KMS-11 (cell line): ENCODE measurements around the gene CXCL14.

Source experiments
- H2AFZ ChIP-seq: fragments of 200-600 bp; sonication (generic); 2 replicates; pipeline ENCODE4 v1.6.1; 2016; ENCODE audit warnings: antibody characterized with exemption, mixed run types, low read depth
- H3K27ac ChIP-seq: fragments of 200-600 bp; sonication (generic); 2 replicates; pipeline ENCODE4 v1.6.1; 2016; ENCODE audit warnings: mild to moderate bottlenecking, mixed run types
- H3K27me3 ChIP-seq: fragments of 200-600 bp; sonication (generic); 2 replicates; pipeline ENCODE4 v1.6.1; 2017; ENCODE audit warnings: mild to moderate bottlenecking, low read depth, mixed run types, moderate library complexity; ENCODE audit not compliant: insufficient read depth
- H3K36me3 ChIP-seq: fragments of 200-600 bp; sonication (generic); 2 replicates; pipeline ENCODE4 v1.6.1; 2017; ENCODE audit warnings: mild to moderate bottlenecking, mixed run types; ENCODE audit not compliant: insufficient read depth
- H3K4me1 ChIP-seq: fragments of 200-600 bp; sonication (generic); 2 replicates; pipeline ENCODE4 v1.6.1; 2016; ENCODE audit warnings: mild to moderate bottlenecking, low read depth, mixed run types; ENCODE audit not compliant: poor library complexity, severe bottlenecking
- H3K4me2 ChIP-seq: fragments of 200-600 bp; sonication (generic); 2 replicates; pipeline ENCODE4 v1.7.0; 2016; ENCODE audit warnings: mild to moderate bottlenecking, mixed run types
- H3K4me3 ChIP-seq: fragments of 200-600 bp; sonication (generic); IDR thresholded peaks from 2 replicates; pipeline ENCODE4 v1.6.1; 2017; ENCODE audit warnings: low read depth, low read length, mixed read lengths; ENCODE audit not compliant: insufficient read depth
- H3K79me2 ChIP-seq: fragments of 200-600 bp; sonication (generic); 2 replicates; pipeline ENCODE4 v1.6.1; 2016; ENCODE audit warnings: low read depth, mixed run types; ENCODE audit not compliant: insufficient read depth
- H3K9ac ChIP-seq: fragments of 200-600 bp; sonication (generic); 2 replicates; pipeline ENCODE4 v1.6.1; 2016; ENCODE audit warnings: mild to moderate bottlenecking, mixed run types
- H4K20me1 ChIP-seq: fragments of 200-600 bp; sonication (generic); 2 replicates; pipeline ENCODE4 v1.6.1; 2016; ENCODE audit warnings: mild to moderate bottlenecking, mixed run types; ENCODE audit not compliant: insufficient read depth
- CTCF ChIP-seq: fragments of 200-600 bp; sonication (generic); conservative IDR thresholded peaks from 2 replicates; pipeline ENCODE4 v1.6.1; 2017; ENCODE audit warnings: low read depth, mild to moderate bottlenecking, antibody characterized with exemption, low read length, moderate library complexity, mixed read lengths

The CXCL14 gene

GRCh38 chr5:135543485-135544304 lies 35.1 kb downstream of the CXCL14 start:
- TF ChIP-seq CTCF: no peak
- no peaks in the 10 kb centered on the region for H3K27me3 ChIP-seq
- H3K36me3 ChIP-seq: no peaks in the 10 kb centered on the region
- peaks cover 32% of the 10 kb centered on the region for H3K4me1 ChIP-seq
- H3K27ac ChIP-seq: no peak overlapping the region
- H4K20me1 ChIP-seq: no peaks in the 10 kb centered on the region
- H3K4me2 ChIP-seq: peak overlapping the region; percentile 66
- H2AFZ ChIP-seq: peak overlapping the region; percentile 92
- H3K79me2 ChIP-seq: no peaks in the 10 kb centered on the region
- no peak overlapping the region for H3K4me3 ChIP-seq
- peak overlapping the region; percentile 62; the same call in 1 of the 2 replicates for H3K9ac ChIP-seq

GRCh38 chr5:135543001-135543484 lies 35.7 kb downstream of the CXCL14 start:
- peaks cover 25% of the 10 kb centered on the region for H3K4me1 ChIP-seq
- no peaks in the 10 kb centered on the region for H3K36me3 ChIP-seq
- H3K79me2 ChIP-seq: no peaks in the 10 kb centered on the region
- no peaks in the 10 kb centered on the region for H4K20me1 ChIP-seq
- H3K9ac ChIP-seq: peak overlapping the region; percentile 62; the same call in 1 of the 2 replicates
- H2AFZ ChIP-seq: peak overlapping the region; percentile 92
- no peaks in the 10 kb centered on the region for H3K27me3 ChIP-seq
- no peak for TF ChIP-seq CTCF
- H3K4me2 ChIP-seq: peak overlapping the region; percentile 66
- H3K4me3 ChIP-seq: no peak overlapping the region
- H3K27ac ChIP-seq: no peak overlapping the region

GRCh38 chr5:135541807-135542502 lies 36.8 kb downstream of the CXCL14 start:
- no peak overlapping the region for H3K4me3 ChIP-seq
- no peaks in the 10 kb centered on the region for H3K36me3 ChIP-seq
- H3K27ac ChIP-seq: no peak overlapping the region
- H3K4me2 ChIP-seq: no peak overlapping the region
- H3K4me1 ChIP-seq: peaks cover 15% of the 10 kb centered on the region
- no peak overlapping the region for H2AFZ ChIP-seq
- no peaks in the 10 kb centered on the region for H3K79me2 ChIP-seq
- H4K20me1 ChIP-seq: no peaks in the 10 kb centered on the region
- H3K9ac ChIP-seq: no peak overlapping the region
- no peak for TF ChIP-seq CTCF
- H3K27me3 ChIP-seq: no peaks in the 10 kb centered on the region

- H3K27me3 ChIP-seq: no peaks in the 10 kb centered on the region
- H3K9ac ChIP-seq: no peak overlapping the region
- H3K4me3 ChIP-seq: no peak overlapping the region
- no peak overlapping the region for H3K4me2 ChIP-seq
- TF ChIP-seq CTCF: no peak
- H3K79me2 ChIP-seq: no peaks in the 10 kb centered on the region
- no peak overlapping the region for H2AFZ ChIP-seq
- H4K20me1 ChIP-seq: no peaks in the 10 kb centered on the region
- no peaks in the 10 kb centered on the region for H3K36me3 ChIP-seq
- no peak overlapping the region for H3K27ac ChIP-seq
- peaks cover 15% of the 10 kb centered on the region for H3K4me1 ChIP-seq
These were observed 39.3 kb downstream of the CXCL14 start for GRCh38 chr5:135539430-135540005.
